ENCODE results near the gene FOXD2. TPM values are rescaled to one million over a fixed set of nuclear protein-coding genes. Genes with fewer than 3 reads are reported as not detected.

The FOXD2 gene
- 0.01 TPM in 1 of 2 replicates, not detected in the other for polyA plus RNA-seq (2013)

DNA sequence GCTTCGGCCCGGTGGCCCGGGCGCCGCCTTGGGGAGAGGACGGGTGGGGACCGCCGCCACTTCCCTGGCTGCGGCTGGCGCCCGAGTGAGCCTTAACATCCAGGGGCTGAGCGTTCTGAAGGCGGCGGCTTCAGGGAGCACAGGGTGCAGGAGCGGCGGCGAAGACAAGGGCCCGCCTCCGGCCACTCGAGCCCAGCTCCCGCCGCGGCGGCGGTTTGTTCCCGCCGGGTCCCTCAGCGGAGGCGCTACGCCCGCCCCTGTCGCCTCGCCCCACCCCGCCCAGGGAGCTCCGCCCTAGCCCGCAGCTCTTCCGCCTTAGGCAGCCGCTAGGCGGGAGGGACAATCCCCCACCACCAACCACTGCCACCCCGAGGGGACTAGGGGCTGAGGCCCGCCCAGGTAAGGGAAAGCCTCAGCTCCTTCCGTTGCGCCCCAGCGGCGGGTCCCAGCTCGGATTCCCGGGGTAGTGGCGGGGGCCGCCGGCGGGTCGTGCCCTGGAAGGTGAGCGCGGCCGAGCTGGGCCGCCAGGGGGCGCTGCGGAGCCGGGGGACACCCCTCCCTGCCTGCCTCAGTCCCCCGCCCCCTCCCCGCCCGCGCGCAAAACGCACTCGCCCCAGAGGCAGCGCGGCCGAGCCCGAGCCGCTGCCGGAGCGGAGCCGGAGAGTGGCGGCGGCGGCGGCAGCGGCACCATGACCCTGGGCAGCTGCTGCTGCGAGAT is at the start of gene FOXD2:
Gene FOXD2 (plus strand): TSS at position 598 of the 718 bp plus-strand sequence. CDS start 92 bp downstream, at position 690.
- H3K27ac ChIP-seq (ENCODE audit: low read depth, low read length): no peak within 1 kb of the TSS
- no peak within 1 kb of the TSS for H3K9ac ChIP-seq (ENCODE audit: low read length)
- H2BK5ac ChIP-seq (ENCODE audit: low read depth, low read length, poor library complexity): no peak within 1 kb of the TSS
- no peak within 1 kb of the TSS for H3K4ac ChIP-seq (ENCODE audit: low read depth, low read length)
- H4K12ac ChIP-seq (ENCODE audit: low read depth, low read length): no peak within 1 kb of the TSS
- H3K36me3 ChIP-seq (ENCODE audit: control insufficient read depth in 1 of 2, insufficient read depth in 2 of 2, low read length in 2 of 2): no peaks in the 10 kb centered on the region
- no peak within 1 kb of the TSS for H3K23ac ChIP-seq (ENCODE audit: low read length)
- H3K79me2 ChIP-seq (ENCODE audit: control insufficient read depth, insufficient read depth, low read length, poor library complexity): no peaks in the 10 kb centered on the region
- no peak within 1 kb of the TSS for H3K18ac ChIP-seq (ENCODE audit: low read length)
- H2BK12ac ChIP-seq (ENCODE audit: low read length): no peak within 1 kb of the TSS
- H3K4me3 ChIP-seq (ENCODE audit: low read depth, low read length): peak within 1 kb of the TSS; percentile 76
- H3K79me1 ChIP-seq (ENCODE audit: low read length): no peaks in the 10 kb centered on the region
- peak within 1 kb of the TSS; percentile 85 for H2AFZ ChIP-seq (ENCODE audit: insufficient read depth, low read length, poor library complexity)
- DNase-seq: peak; percentile 60 to 79
- peak within 1 kb of the TSS; percentile 77 for H4K8ac ChIP-seq (ENCODE audit: low read depth, low read length)
- H3K4me1 ChIP-seq (ENCODE audit: control insufficient read depth in 1 of 2, insufficient read depth in 2 of 2, low read length in 2 of 2): peaks cover 10 to 17% of the 10 kb centered on the region in 2 experiments
- no peak within 1 kb of the TSS for H3K14ac ChIP-seq (ENCODE audit: low read length)
- H3K27me3 ChIP-seq (ENCODE audit: insufficient read depth, low read length): peaks cover 93% of the 10 kb centered on the region
- H3K9me3 ChIP-seq (ENCODE audit: insufficient read depth, low read depth, low read length): peaks cover 4% of the 10 kb centered on the region
- WGBS (ENCODE audit: extremely low coverage, insufficient coverage, insufficient read length): no CpG with 5 or more reads among the region's 80 CpGs
- no peak within 1 kb of the TSS for H2BK120ac ChIP-seq (ENCODE audit: insufficient read depth, low read length, poor library complexity)
- peak within 1 kb of the TSS; percentile 94 for H3K4me2 ChIP-seq (ENCODE audit: low read length)
- H2AK5ac ChIP-seq (ENCODE audit: low read length): no peak within 1 kb of the TSS
- no peak within 1 kb of the TSS for H4K91ac ChIP-seq (ENCODE audit: low read depth, low read length)

GRCh38 chr1:47388891-47389238 is 49.0 kb upstream of the FOXD2 start:
- WGBS (ENCODE audit: extremely low coverage, insufficient coverage, insufficient read length): no CpG with 5 or more reads among the region's 3 CpGs
- no peak overlapping the region for H2BK120ac ChIP-seq (ENCODE audit: insufficient read depth, low read length, poor library complexity)
- H3K79me2 ChIP-seq (ENCODE audit: control insufficient read depth, insufficient read depth, low read length, poor library complexity): no peaks in the 10 kb centered on the region
- H3K9me3 ChIP-seq (ENCODE audit: insufficient read depth, low read depth, low read length): no peaks in the 10 kb centered on the region
- no peaks in the 10 kb centered on the region for H3K79me1 ChIP-seq (ENCODE audit: low read length)
- H4K91ac ChIP-seq (ENCODE audit: low read depth, low read length): no peak overlapping the region
- no peak overlapping the region for H4K12ac ChIP-seq (ENCODE audit: low read depth, low read length)
- H4K8ac ChIP-seq (ENCODE audit: low read depth, low read length): no peak overlapping the region
- no peak overlapping the region for H3K23ac ChIP-seq (ENCODE audit: low read length)
- H2BK5ac ChIP-seq (ENCODE audit: low read depth, low read length, poor library complexity): no peak overlapping the region
- peaks cover 0 to 3% of the 10 kb centered on the region in 2 experiments for H3K4me1 ChIP-seq (ENCODE audit: control insufficient read depth in 1 of 2, insufficient read depth in 2 of 2, low read length in 2 of 2)
- no peak overlapping the region for H3K27ac ChIP-seq (ENCODE audit: low read depth, low read length)
- no peak overlapping the region for H3K4me3 ChIP-seq (ENCODE audit: low read depth, low read length)
- DNase-seq: peak; percentile 59 to 79
- H3K4me2 ChIP-seq (ENCODE audit: low read length): no peak overlapping the region
- H3K9ac ChIP-seq (ENCODE audit: low read length): no peak overlapping the region
- no peak overlapping the region for H2BK12ac ChIP-seq (ENCODE audit: low read length)
- no peak overlapping the region for H3K18ac ChIP-seq (ENCODE audit: low read length)
- no peaks in the 10 kb centered on the region for H3K27me3 ChIP-seq (ENCODE audit: insufficient read depth, low read length)
- no peak overlapping the region for H2AK5ac ChIP-seq (ENCODE audit: low read length)
- no peak overlapping the region for H3K14ac ChIP-seq (ENCODE audit: low read length)
- no peaks in the 10 kb centered on the region for H3K36me3 ChIP-seq (ENCODE audit: control insufficient read depth in 1 of 2, insufficient read depth in 2 of 2, low read length in 2 of 2)
- H2AFZ ChIP-seq (ENCODE audit: insufficient read depth, low read length, poor library complexity): no peak overlapping the region
- no peak overlapping the region for H3K4ac ChIP-seq (ENCODE audit: low read depth, low read length)

DNA sequence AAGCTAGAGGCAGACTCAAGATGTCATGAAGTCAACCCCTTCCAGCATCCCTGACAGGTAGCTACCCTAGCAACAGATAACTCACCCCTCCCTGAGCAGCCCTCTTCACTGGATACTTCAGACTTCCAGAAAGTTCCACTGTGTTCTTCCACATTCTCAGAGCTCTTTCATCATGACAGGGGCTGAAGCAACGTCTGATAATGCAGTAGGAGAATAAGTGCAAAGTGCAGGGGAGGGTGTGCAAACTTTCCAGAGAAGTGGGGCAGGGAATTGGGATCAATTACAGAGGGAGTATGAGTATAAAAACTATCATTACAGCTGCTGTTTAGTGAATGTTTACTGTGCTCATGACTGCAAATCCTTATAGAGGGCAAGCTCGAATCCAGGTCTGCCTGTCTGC is 48.1 kb upstream of the FOXD2 start:
- Histone ChIP-seq H4K91ac (ENCODE audit: low read depth, low read length) (no peak overlapping the region), H2BK12ac (ENCODE audit: low read length) (no peak overlapping the region), H3K23ac (ENCODE audit: low read length) (no peak overlapping the region), H3K9me3 (ENCODE audit: insufficient read depth, low read depth, low read length) (no peaks in the 10 kb centered on the region), H3K27ac (ENCODE audit: low read depth, low read length) (no peak overlapping the region), H3K4me1 (ENCODE audit: control insufficient read depth in 1 of 2, insufficient read depth in 2 of 2, low read length in 2 of 2) (peaks cover 0 to 3% of the 10 kb centered on the region in 2 experiments), H3K4me3 (ENCODE audit: low read depth, low read length) (no peak overlapping the region), H2AK5ac (ENCODE audit: low read length) (no peak overlapping the region), H2BK5ac (ENCODE audit: low read depth, low read length, poor library complexity) (no peak overlapping the region), H3K36me3 (ENCODE audit: control insufficient read depth in 1 of 2, insufficient read depth in 2 of 2, low read length in 2 of 2) (no peaks in the 10 kb centered on the region), H3K4me2 (ENCODE audit: low read length) (no peak overlapping the region), H3K79me2 (ENCODE audit: control insufficient read depth, insufficient read depth, low read length, poor library complexity) (no peaks in the 10 kb centered on the region), H3K9ac (ENCODE audit: low read length) (no peak overlapping the region), H3K79me1 (ENCODE audit: low read length) (no peaks in the 10 kb centered on the region), H4K8ac (ENCODE audit: low read depth, low read length) (no peak overlapping the region), H2AFZ (ENCODE audit: insufficient read depth, low read length, poor library complexity) (no peak overlapping the region), H4K12ac (ENCODE audit: low read depth, low read length) (no peak overlapping the region), H3K4ac (ENCODE audit: low read depth, low read length) (no peak overlapping the region), H3K18ac (ENCODE audit: low read length) (no peak overlapping the region), H3K14ac (ENCODE audit: low read length) (no peak overlapping the region), H3K27me3 (ENCODE audit: insufficient read depth, low read length) (no peaks in the 10 kb centered on the region), H2BK120ac (ENCODE audit: insufficient read depth, low read length, poor library complexity) (no peak overlapping the region)
- no CpG with 5 or more reads among the region's 2 CpGs for WGBS (ENCODE audit: extremely low coverage, insufficient coverage, insufficient read length)
- no peak for DNase-seq

DNA sequence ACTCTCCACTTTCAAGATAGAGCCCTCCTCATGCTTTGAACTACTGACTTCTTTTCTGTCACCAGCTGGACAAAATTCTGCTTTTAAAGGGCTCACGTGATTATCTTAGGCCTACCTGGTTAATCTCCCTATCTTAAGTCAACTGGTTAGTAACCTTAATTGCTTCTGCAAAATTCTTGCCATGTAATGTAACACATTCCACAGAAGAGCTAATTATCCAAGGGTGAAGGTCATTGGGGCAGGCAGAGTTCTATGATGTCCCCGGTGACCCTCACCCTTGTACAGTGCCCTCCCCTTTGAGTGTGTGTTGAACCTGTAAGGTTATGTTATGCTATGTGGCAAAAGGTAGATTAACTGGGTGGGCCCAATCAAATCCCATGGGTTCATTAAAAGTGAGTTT is 47.0 kb upstream of the FOXD2 start:
- H2BK12ac ChIP-seq (ENCODE audit: low read length): no peak overlapping the region
- no peak overlapping the region for H3K14ac ChIP-seq (ENCODE audit: low read length)
- no peak overlapping the region for H4K12ac ChIP-seq (ENCODE audit: low read depth, low read length)
- H3K27me3 ChIP-seq (ENCODE audit: insufficient read depth, low read length): no peaks in the 10 kb centered on the region
- no peak overlapping the region for H2BK120ac ChIP-seq (ENCODE audit: insufficient read depth, low read length, poor library complexity)
- H3K9ac ChIP-seq (ENCODE audit: low read length): no peak overlapping the region
- no peak overlapping the region for H3K4me2 ChIP-seq (ENCODE audit: low read length)
- H3K27ac ChIP-seq (ENCODE audit: low read depth, low read length): no peak overlapping the region
- H3K18ac ChIP-seq (ENCODE audit: low read length): no peak overlapping the region
- no peak overlapping the region for H2AFZ ChIP-seq (ENCODE audit: insufficient read depth, low read length, poor library complexity)
- H3K79me2 ChIP-seq (ENCODE audit: control insufficient read depth, insufficient read depth, low read length, poor library complexity): no peaks in the 10 kb centered on the region
- no peaks in the 10 kb centered on the region for H3K9me3 ChIP-seq (ENCODE audit: insufficient read depth, low read depth, low read length)
- H3K79me1 ChIP-seq (ENCODE audit: low read length): no peaks in the 10 kb centered on the region
- no peak overlapping the region for H2BK5ac ChIP-seq (ENCODE audit: low read depth, low read length, poor library complexity)
- peaks cover 0 to 3% of the 10 kb centered on the region in 2 experiments for H3K4me1 ChIP-seq (ENCODE audit: control insufficient read depth in 1 of 2, insufficient read depth in 2 of 2, low read length in 2 of 2)
- H3K4me3 ChIP-seq (ENCODE audit: low read depth, low read length): no peak overlapping the region
- no peak for DNase-seq
- H3K4ac ChIP-seq (ENCODE audit: low read depth, low read length): no peak overlapping the region
- H4K8ac ChIP-seq (ENCODE audit: low read depth, low read length): no peak overlapping the region
- no peak overlapping the region for H2AK5ac ChIP-seq (ENCODE audit: low read length)
- no peaks in the 10 kb centered on the region for H3K36me3 ChIP-seq (ENCODE audit: control insufficient read depth in 1 of 2, insufficient read depth in 2 of 2, low read length in 2 of 2)
- no peak overlapping the region for H3K23ac ChIP-seq (ENCODE audit: low read length)
- no CpG with 5 or more reads among the region's 2 CpGs for WGBS (ENCODE audit: extremely low coverage, insufficient coverage, insufficient read length)
- H4K91ac ChIP-seq (ENCODE audit: low read depth, low read length): no peak overlapping the region

All from trophoblast cell (in vitro differentiated cells and primary cell).